H9 (cell line): Measurements from ENCODE around the gene SIGLEC1. TPM values are rescaled to one million over a fixed set of nuclear protein-coding genes. Genes with fewer than 3 reads are reported as not detected.

Experiments used
- DNase-seq: peaks from one replicate; pipeline ENCODE4 v3.0.0-alpha.2; 2017
- H2AFZ ChIP-seq: one replicate; pipeline ENCODE4 v1.6.1; 2013; ENCODE audit warnings: mild to moderate bottlenecking, low read length, control low read depth, moderate library complexity
- H2AK5ac ChIP-seq: 2 replicates; pipeline ENCODE4 v1.6.1; 2013; ENCODE audit warnings: low read length, control low read depth, mixed read lengths; ENCODE audit not compliant: insufficient read length
- H2BK120ac ChIP-seq: one replicate; pipeline ENCODE4 v1.6.1; 2013; ENCODE audit warnings: low read depth, mild to moderate bottlenecking, low read length, control low read depth, inconsistent platforms; ENCODE audit not compliant: poor library complexity, severe bottlenecking
- H2BK12ac ChIP-seq: 2 replicates; pipeline ENCODE4 v1.6.1; 2013; ENCODE audit warnings: low read length, control low read depth, mixed read lengths, low read depth; ENCODE audit not compliant: insufficient read length
- H2BK15ac ChIP-seq: 2 replicates; pipeline ENCODE4 v1.6.1; 2013; ENCODE audit warnings: low read depth, low read length, control low read depth
- H2BK20ac ChIP-seq: one replicate; pipeline ENCODE4 v1.6.1; 2013; ENCODE audit warnings: low read depth, mild to moderate bottlenecking, low read length, control low read depth, inconsistent platforms; ENCODE audit not compliant: poor library complexity, severe bottlenecking
- H2BK5ac ChIP-seq: 2 replicates; pipeline ENCODE4 v1.6.1; 2013; ENCODE audit warnings: low read length, control low read depth, mixed read lengths; ENCODE audit not compliant: insufficient read length
- H3K14ac ChIP-seq: 2 replicates; pipeline ENCODE4 v1.6.1; 2013; ENCODE audit warnings: low read length, control low read depth; ENCODE audit not compliant: insufficient read depth
- H3K18ac ChIP-seq: 2 replicates; pipeline ENCODE4 v1.6.1; 2013; ENCODE audit warnings: low read depth, mild to moderate bottlenecking, mixed read lengths, low read length, control low read depth; ENCODE audit not compliant: insufficient read length
- H3K23ac ChIP-seq: 2 replicates; pipeline ENCODE4 v1.6.1; 2013; ENCODE audit warnings: low read length, control low read depth, mixed read lengths, low read depth; ENCODE audit not compliant: insufficient read length
- H3K23me2 ChIP-seq: 2 replicates; pipeline ENCODE4 v1.6.1; 2013; ENCODE audit warnings: low read depth, mild to moderate bottlenecking, mixed read lengths, low read length, control low read depth; ENCODE audit not compliant: insufficient read length, poor library complexity, severe bottlenecking
- H3K27ac ChIP-seq: 2 replicates; pipeline ENCODE4 v1.5.1; 2013; ENCODE audit warnings: low read length, control low read depth, mixed read lengths, low read depth; ENCODE audit not compliant: insufficient read length
- H3K27me3 ChIP-seq: 2 replicates; pipeline ENCODE4 v1.6.1; 2013; ENCODE audit warnings: low read length, control low read depth, inconsistent platforms; ENCODE audit not compliant: insufficient read depth
- H3K4ac ChIP-seq: 2 replicates; pipeline ENCODE4 v1.6.1; 2013; ENCODE audit warnings: low read depth, mild to moderate bottlenecking, control low read depth, inconsistent platforms, low read length, moderate library complexity
- H3K4me1 ChIP-seq: 2 replicates; pipeline ENCODE4 v1.6.1; 2013; ENCODE audit warnings: low read length, control low read depth, inconsistent platforms; ENCODE audit not compliant: insufficient read depth
- H3K4me2 ChIP-seq: 2 replicates; pipeline ENCODE4 v1.6.1; 2013; ENCODE audit warnings: low read length, control low read depth, mixed read lengths; ENCODE audit not compliant: insufficient read length, insufficient read depth
- H3K56ac ChIP-seq: 2 replicates; pipeline ENCODE4 v1.6.1; 2013; ENCODE audit warnings: low read depth, mild to moderate bottlenecking, mixed read lengths, low read length, control low read depth; ENCODE audit not compliant: insufficient read length
- H3K79me1 ChIP-seq: 2 replicates; pipeline ENCODE4 v1.6.1; 2013; ENCODE audit warnings: low read depth, mild to moderate bottlenecking, moderate library complexity, low read length, control low read depth, inconsistent platforms; ENCODE audit not compliant: insufficient read depth, poor library complexity, severe bottlenecking
- H3K79me2 ChIP-seq: 2 replicates; pipeline ENCODE4 v1.6.1; 2013; ENCODE audit warnings: low read length, control low read depth, inconsistent platforms; ENCODE audit not compliant: insufficient read depth
- H3K9ac ChIP-seq: 2 replicates; pipeline ENCODE4 v1.6.1; 2013; ENCODE audit warnings: low read length, control low read depth, mixed read lengths; ENCODE audit not compliant: insufficient read length; ENCODE audit errors: extremely low read depth
- H3K9me3 ChIP-seq: one replicate; pipeline ENCODE4 v1.6.1; 2013; ENCODE audit warnings: low read depth, low read length, inconsistent platforms; ENCODE audit not compliant: control insufficient read depth
- H3T11ph ChIP-seq: one replicate; pipeline ENCODE4 v1.6.1; 2013; ENCODE audit warnings: mild to moderate bottlenecking, low read length, control low read depth, inconsistent platforms
- H4K20me1 ChIP-seq: one replicate; pipeline ENCODE4 v1.6.1; 2013; ENCODE audit not compliant: control insufficient read depth, insufficient read length, insufficient read depth
- H4K5ac ChIP-seq: 2 replicates; pipeline ENCODE4 v1.6.1; 2013; ENCODE audit warnings: low read depth, mild to moderate bottlenecking, mixed read lengths, low read length, control low read depth; ENCODE audit not compliant: insufficient read length
- H4K8ac ChIP-seq: replicated peaks from 2 replicates; pipeline ENCODE4 v1.6.1; 2013; ENCODE audit warnings: low read length, control low read depth, mixed read lengths, low read depth; ENCODE audit not compliant: insufficient read length
- H4K91ac ChIP-seq: 2 replicates; pipeline ENCODE4 v1.6.1; 2013; ENCODE audit warnings: low read depth, mild to moderate bottlenecking, moderate library complexity, mixed read lengths, low read length, control low read depth; ENCODE audit not compliant: insufficient read length
- H3K27ac Mint-ChIP-seq, 3 experiments: 2 replicates in 2 of 3; 3 replicates in 1 of 3; pipeline ENCODE4 v1.8.0; 2020 to 2021; ENCODE audit warnings: mixed read lengths in 3 of 3, mild to moderate bottlenecking in 1 of 3, moderate library complexity in 1 of 3
- H3K27me3 Mint-ChIP-seq: 2 replicates; pipeline ENCODE4 v1.8.0; 2021; ENCODE audit warnings: low read depth, mild to moderate bottlenecking, moderate library complexity, mixed read lengths
- H3K36me3 Mint-ChIP-seq, 3 experiments: 2 replicates in 2 of 3; 3 replicates in 1 of 3; pipeline ENCODE4 v1.8.0; 2020 to 2021; ENCODE audit warnings: low read depth in 3 of 3, mixed read lengths in 3 of 3; ENCODE audit not compliant: insufficient read depth in 1 of 3
- H3K4me1 Mint-ChIP-seq, 2 experiments: 2 replicates each; pipeline ENCODE4 v1.8.0; 2020; ENCODE audit warnings: mixed read lengths in 2 of 2
- H3K4me3 Mint-ChIP-seq, 2 experiments: 2 replicates in 1 of 2; 3 replicates in 1 of 2; pipeline ENCODE4 v1.8.0; 2020 to 2021; ENCODE audit warnings: mild to moderate bottlenecking in 2 of 2, mixed read lengths in 2 of 2, moderate library complexity in 1 of 2
- H3K9me3 Mint-ChIP-seq, 2 experiments: 2 replicates in 1 of 2; 3 replicates in 1 of 2; pipeline ENCODE4 v1.8.0; 2020; ENCODE audit warnings: mild to moderate bottlenecking in 2 of 2, mixed read lengths in 2 of 2, moderate library complexity in 1 of 2
- WGBS: extraction: QIAGEN DNeasy Blood & Tissue Kit; methylation state at CpG from one replicate; pipeline ENCODE4 v1.1.7; 2013; ENCODE audit warnings: missing lambda C conversion rate, low lambda C conversion rate, mixed read lengths; ENCODE audit not compliant: insufficient read length; ENCODE audit errors: extremely low coverage; 5-methylcytosine and 5-hydroxymethylcytosine counted together
- total RNA-seq: library from RNA; stranded (reverse); gene quantifications from 2 replicates; pipeline ENCODE4 v1.2.1, GENCODE V29; 2021
- TF ChIP-seq, protein P1 (sequence below): fragments of 200-600 bp; sonication (generic); conservative IDR thresholded peaks from 3 replicates; pipeline ENCODE4 v1.8.0; 2021; ENCODE audit warnings: antibody characterized with exemption, mild to moderate bottlenecking

Gene SIGLEC1
- total RNA-seq, 1 experiment from 2014 or later: not detected

DNA sequence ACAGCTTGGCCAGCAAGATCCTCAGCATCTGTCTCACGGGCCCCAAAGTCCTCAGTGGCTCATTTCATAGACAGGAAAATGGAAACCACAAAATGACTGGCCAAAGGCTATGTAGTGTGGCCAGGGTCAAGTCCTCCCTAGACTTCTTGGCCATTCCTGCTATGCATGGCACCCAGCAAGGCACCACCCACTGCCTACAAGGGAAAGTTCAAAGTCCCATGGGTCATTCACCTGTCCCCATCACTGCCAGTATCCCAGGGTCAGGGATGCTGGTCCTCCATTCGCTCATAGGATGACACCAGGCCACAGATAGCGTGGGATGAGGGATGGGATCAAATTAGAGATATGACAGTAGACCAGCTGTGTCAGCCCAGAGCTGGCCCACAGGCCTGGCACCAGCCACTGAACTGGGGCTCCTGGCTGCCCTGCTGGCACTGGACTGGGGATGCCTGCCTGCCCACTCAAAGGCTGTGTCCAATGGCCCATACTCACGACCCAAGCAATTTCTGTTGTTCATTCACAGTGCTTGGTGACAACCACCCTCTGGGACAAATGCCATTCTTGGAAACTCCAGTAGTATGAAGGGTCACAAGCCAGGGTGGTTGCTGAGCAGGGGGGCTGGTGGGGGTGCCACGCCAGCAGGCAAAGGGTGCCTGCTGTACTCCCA is 43.5 kb upstream of the SIGLEC1 start:
- Mint-ChIP-seq H3K36me3 (peaks cover 22 to 34% (median 24%) of the 10 kb centered on the region in 3 experiments; a peak in 6 of 7 replicates), H3K4me3 (no peak overlapping the region), H3K27me3 (peaks cover 12% of the 10 kb centered on the region), H3K4me1 (peaks cover 7 to 15% of the 10 kb centered on the region in 2 experiments), H3K9me3 (no peaks in the 10 kb centered on the region), H3K27ac (peak overlapping the region in 1 of 3 experiments; percentile 82; a peak in 1 of 7 replicates)
- no peak overlapping the region for H3K14ac ChIP-seq
- TF ChIP-seq, protein P1, sequence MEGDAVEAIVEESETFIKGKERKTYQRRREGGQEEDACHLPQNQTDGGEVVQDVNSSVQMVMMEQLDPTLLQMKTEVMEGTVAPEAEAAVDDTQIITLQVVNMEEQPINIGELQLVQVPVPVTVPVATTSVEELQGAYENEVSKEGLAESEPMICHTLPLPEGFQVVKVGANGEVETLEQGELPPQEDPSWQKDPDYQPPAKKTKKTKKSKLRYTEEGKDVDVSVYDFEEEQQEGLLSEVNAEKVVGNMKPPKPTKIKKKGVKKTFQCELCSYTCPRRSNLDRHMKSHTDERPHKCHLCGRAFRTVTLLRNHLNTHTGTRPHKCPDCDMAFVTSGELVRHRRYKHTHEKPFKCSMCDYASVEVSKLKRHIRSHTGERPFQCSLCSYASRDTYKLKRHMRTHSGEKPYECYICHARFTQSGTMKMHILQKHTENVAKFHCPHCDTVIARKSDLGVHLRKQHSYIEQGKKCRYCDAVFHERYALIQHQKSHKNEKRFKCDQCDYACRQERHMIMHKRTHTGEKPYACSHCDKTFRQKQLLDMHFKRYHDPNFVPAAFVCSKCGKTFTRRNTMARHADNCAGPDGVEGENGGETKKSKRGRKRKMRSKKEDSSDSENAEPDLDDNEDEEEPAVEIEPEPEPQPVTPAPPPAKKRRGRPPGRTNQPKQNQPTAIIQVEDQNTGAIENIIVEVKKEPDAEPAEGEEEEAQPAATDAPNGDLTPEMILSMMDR: no peak
- H4K20me1 ChIP-seq: no peaks in the 10 kb centered on the region
- H3K56ac ChIP-seq: no peak overlapping the region
- peaks cover 8% of the 10 kb centered on the region for H3K23me2 ChIP-seq
- H3K79me2 ChIP-seq: no peaks in the 10 kb centered on the region
- peaks cover 3% of the 10 kb centered on the region for H3K79me1 ChIP-seq
- H4K5ac ChIP-seq: no peak overlapping the region
- no peak overlapping the region for H4K8ac ChIP-seq
- peaks cover 4% of the 10 kb centered on the region; the same call in 1 of the 2 replicates for H3K27me3 ChIP-seq
- no peak overlapping the region for H2BK20ac ChIP-seq
- no peak overlapping the region for H3T11ph ChIP-seq
- no peak overlapping the region for H2BK15ac ChIP-seq
- no peak overlapping the region for H3K18ac ChIP-seq
- no CpG with 5 or more reads among the region's 5 CpGs for WGBS
- no peak overlapping the region for H2AFZ ChIP-seq
- no peaks in the 10 kb centered on the region for H3K9me3 ChIP-seq
- no peak overlapping the region for H2AK5ac ChIP-seq
- H3K9ac ChIP-seq: no peak overlapping the region
- peaks cover 2% of the 10 kb centered on the region; the same call in 1 of the 2 replicates for H3K4me1 ChIP-seq
- H3K4ac ChIP-seq: no peak overlapping the region
- H3K23ac ChIP-seq: no peak overlapping the region
- no peak overlapping the region for H2BK5ac ChIP-seq
- no peak overlapping the region for H2BK120ac ChIP-seq
- H3K4me2 ChIP-seq: no peak overlapping the region
- H3K27ac ChIP-seq: no peak overlapping the region
- DNase-seq: no peak
- H4K91ac ChIP-seq: no peak overlapping the region
- no peak overlapping the region for H2BK12ac ChIP-seq
